Ovary (tissue), 1 donor: ENCODE data around the gene OR10J5.

Experiments
- EP300 ChIP-seq: sonication (generic); formaldehyde crosslinking; IDR thresholded peaks from one replicate; pipeline ENCODE4 v1.6.1; 2017; ENCODE audit warnings: antibody characterized with exemption
- POLR2A ChIP-seq: fragments of 450-650 bp; IDR thresholded peaks from one replicate; pipeline ENCODE4 v1.6.1; 2017; ENCODE audit warnings: antibody characterized with exemption, mild to moderate bottlenecking, moderate library complexity

- TF ChIP-seq EP300 (no peak), POLR2A (no peak)
Observed at GRCh38 chr1:159508951-159509350, 26.9 kb downstream of the OR10J5 start.
